ENCODE data around the gene AICDA.

The AICDA gene

DNA sequence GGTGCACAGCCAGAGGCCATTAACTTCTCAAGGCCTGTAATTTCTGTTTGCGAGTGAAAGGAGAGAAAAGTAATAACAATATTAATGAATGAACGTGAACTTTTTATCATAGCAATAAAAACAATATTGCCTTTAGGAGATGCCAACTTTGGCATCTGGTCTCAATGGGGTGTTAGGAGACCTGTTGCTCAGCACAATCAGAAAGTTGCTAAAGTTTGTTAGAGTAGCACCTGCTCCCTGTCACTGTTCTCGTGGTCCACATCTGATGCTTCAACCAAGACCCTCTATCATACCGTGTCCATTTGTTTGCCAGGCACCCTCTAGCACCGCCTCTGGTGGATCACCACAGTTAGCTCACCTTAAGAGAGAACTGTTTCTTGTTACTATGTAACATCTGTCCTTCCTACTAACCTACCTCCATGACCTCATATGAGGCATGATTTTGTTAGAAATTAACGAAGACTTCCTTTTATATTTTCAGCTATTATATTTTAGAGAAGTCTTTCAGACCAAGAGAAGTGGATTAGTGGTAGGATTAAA is 59.5 kb downstream of the AICDA start:
- no peak for DNase-seq
